HEK293T (cell line): ENCODE data around the gene PRKG1.

ENCODE experiments used
- BHLHE40 ChIP-seq: fragments of 450-650 bp; IDR thresholded peaks from 2 replicates; pipeline ENCODE4 v1.6.1; 2016; ENCODE audit warnings: mild to moderate bottlenecking, moderate library complexity, borderline replicate concordance
- ELF4 ChIP-seq: fragments of 450-650 bp; IDR thresholded peaks from 2 replicates; pipeline ENCODE4 v1.6.1; 2017; ENCODE audit warnings: antibody characterized with exemption
- FOXA1 ChIP-seq: fragments of 450-650 bp; IDR thresholded peaks from 2 replicates; pipeline ENCODE4 v1.6.1; 2016; ENCODE audit warnings: mild to moderate bottlenecking
- FOXK2 ChIP-seq: fragments of 450-650 bp; IDR thresholded peaks from 2 replicates; pipeline ENCODE4 v1.6.1; 2016; ENCODE audit warnings: mild to moderate bottlenecking
- FOXM1 ChIP-seq: fragments of 450-650 bp; IDR thresholded peaks from 2 replicates; pipeline ENCODE4 v1.6.1; 2017; ENCODE audit warnings: mild to moderate bottlenecking, borderline replicate concordance
- HDGF ChIP-seq: fragments of 450-650 bp; IDR thresholded peaks from 2 replicates; pipeline ENCODE4 v1.6.1; 2017; ENCODE audit warnings: antibody characterized with exemption, borderline replicate concordance
- LEF1 ChIP-seq: fragments of 450-650 bp; IDR thresholded peaks from 2 replicates; pipeline ENCODE4 v1.6.1; 2017; ENCODE audit warnings: mild to moderate bottlenecking, borderline replicate concordance
- NFRKB ChIP-seq: fragments of 450-650 bp; IDR thresholded peaks from 2 replicates; pipeline ENCODE4 v1.6.1; 2016; ENCODE audit warnings: mild to moderate bottlenecking, moderate library complexity
- PKNOX1 ChIP-seq: fragments of 450-650 bp; IDR thresholded peaks from 2 replicates; pipeline ENCODE4 v1.6.1; 2016
- SP1 ChIP-seq: fragments of 450-650 bp; IDR thresholded peaks from 2 replicates; pipeline ENCODE4 v1.6.1; 2017
- SUZ12 ChIP-seq: fragments of 450-650 bp; IDR thresholded peaks from 2 replicates; pipeline ENCODE4 v1.6.1; 2016; ENCODE audit warnings: mild to moderate bottlenecking
- TARDBP ChIP-seq: fragments of 450-650 bp; IDR thresholded peaks from 2 replicates; pipeline ENCODE4 v1.6.1; 2016
- ZNF384 ChIP-seq: fragments of 450-650 bp; IDR thresholded peaks from 2 replicates; pipeline ENCODE4 v1.6.1; 2016

- TF ChIP-seq SUZ12 (no peak), NFRKB (no peak), FOXA1 (no peak), FOXK2 (no peak), PKNOX1 (no peak), TARDBP (no peak), ZNF384 (no peak), SP1 (no peak), LEF1 (no peak), FOXM1 (no peak), HDGF (no peak), ELF4 (no peak), BHLHE40 (no peak)
Measured at GRCh38 chr10:51139176-51139575, 64.9 kb downstream of the PRKG1 start.
